Measurements from ENCODE around the gene CCN2. TPM values are rescaled to one million over a fixed set of nuclear protein-coding genes. Genes with fewer than 3 reads are reported as not detected.

Gene CCN2
- total RNA-seq, 4 donors from 2014 or later = 122 to 691 (median 363) TPM

- Histone ChIP-seq H3K9me3 (peaks cover 0 to 12% (median 0%) of the 10 kb centered on the region in 3 donors), H3K36me3 (no peaks in the 10 kb centered on the region), H3K27me3 (no peaks in the 10 kb centered on the region), H3K4me1 (no peaks in the 10 kb centered on the region), H3K27ac (no peak overlapping the region), H3K4me3 (no peak overlapping the region)
- ATAC-seq = no peak
- TF ChIP-seq POLR2AphosphoS5 (IDR thresholded peaks at IDR 0.05) (no peak), POLR2A (IDR thresholded peaks at IDR 0.05) (no peak), EP300 (IDR thresholded peaks at IDR 0.05) (no peak), CTCF (IDR thresholded peaks at IDR 0.05) (no peak)
Measured at GRCh38 chr6:131900231-131900630, 50.9 kb downstream of the CCN2 start.

- H3K27ac ChIP-seq = no peak overlapping the region
Measured at GRCh38 chr6:131898718-131899117, 52.5 kb downstream of the CCN2 start.

More at GRCh38 chr6:131898718-131899117, 52.5 kb downstream of the CCN2 start:
- no peak for ATAC-seq
- Histone ChIP-seq H3K4me1 (peaks cover 0 to 4% (median 0%) of the 10 kb centered on the region in 3 donors), H3K36me3 (no peaks in the 10 kb centered on the region), H3K9me3 (peaks cover 0 to 12% (median 0%) of the 10 kb centered on the region in 3 donors), H3K27me3 (no peaks in the 10 kb centered on the region), H3K4me3 (no peak overlapping the region)
- 82 to 100% methylated on average over 1 of the region's 1 CpG for WGBS, 2 donors (ENCODE audit: low coverage in 1 of 2)
- TF ChIP-seq EP300 (IDR thresholded peaks at IDR 0.05) = no peak
- no peak for TF ChIP-seq CTCF (IDR thresholded peaks at IDR 0.05)
- no peak for TF ChIP-seq POLR2A (IDR thresholded peaks at IDR 0.05)
- no peak for TF ChIP-seq POLR2AphosphoS5 (IDR thresholded peaks at IDR 0.05)

Other genes starting within 250 kb of the CCN2 start
- gene OR2A4, start 250.0 kb downstream of the CCN2 start, total RNA-seq = under 1 TPM in 1 of 4 donors, not detected in 3; 0.47 TPM
- not detected for gene CTAGE9, start 240.4 kb downstream of the CCN2 start, total RNA-seq
- 10 to 100 TPM; 10.0 to 54.7 (median 12.6) TPM for gene ENPP1, start 143.4 kb downstream of the CCN2 start, total RNA-seq